Ishikawa (cell line): ENCODE data around the gene GRHL3.

ENCODE experiments used
- CEBPB ChIP-seq: IDR thresholded peaks from 2 replicates; pipeline ENCODE4 v1.6.1; 2012
- CREB1 ChIP-seq: IDR thresholded peaks from 2 replicates; pipeline ENCODE4 v1.6.1; 2012; ENCODE audit warnings: low read depth
- EGR1 ChIP-seq: IDR thresholded peaks from 2 replicates; pipeline ENCODE4 v1.6.1; 2012
- EP300 ChIP-seq: IDR thresholded peaks from 2 replicates; pipeline ENCODE4 v1.6.1; 2012; ENCODE audit warnings: borderline replicate concordance
- FOXM1 ChIP-seq: IDR thresholded peaks from 2 replicates; pipeline ENCODE4 v1.6.1; 2012; ENCODE audit warnings: low read depth, borderline replicate concordance
- MAX ChIP-seq: IDR thresholded peaks from 2 replicates; pipeline ENCODE4 v1.6.1; 2012
- NFIC ChIP-seq: IDR thresholded peaks from 2 replicates; pipeline ENCODE4 v1.6.1; 2012
- RAD21 ChIP-seq: IDR thresholded peaks from 2 replicates; pipeline ENCODE4 v1.6.1; 2012; ENCODE audit warnings: low read depth
- REST ChIP-seq: IDR thresholded peaks from 2 replicates; pipeline ENCODE4 v1.6.1; 2012; ENCODE audit warnings: low read depth, mild to moderate bottlenecking
- TAF1 ChIP-seq: IDR thresholded peaks from 2 replicates; pipeline ENCODE4 v1.6.1; 2012; ENCODE audit warnings: low read depth, mild to moderate bottlenecking
- TCF12 ChIP-seq: IDR thresholded peaks from 2 replicates; pipeline ENCODE4 v1.6.1; 2012; ENCODE audit warnings: low read depth
- TEAD4 ChIP-seq: IDR thresholded peaks from 2 replicates; pipeline ENCODE4 v1.6.1; 2012
- USF1 ChIP-seq: IDR thresholded peaks from 2 replicates; pipeline ENCODE4 v1.6.1; 2012
- YY1 ChIP-seq: IDR thresholded peaks from 2 replicates; pipeline ENCODE4 v1.6.1; 2012; ENCODE audit warnings: low read depth
- ZBTB7A ChIP-seq: IDR thresholded peaks from 2 replicates; pipeline ENCODE4 v1.6.1; 2012; ENCODE audit warnings: low read depth

GRHL3 gene

GRCh38 chr1:24403806-24404205, 84.6 kb downstream of the GRHL3 start:
- TF ChIP-seq EGR1 (no peak), MAX (no peak), RAD21 (no peak), CREB1 (no peak), YY1 (no peak), EP300 (no peak), REST (no peak), NFIC (no peak), TEAD4 (no peak), TAF1 (no peak), CEBPB (no peak), ZBTB7A (no peak), TCF12 (no peak), FOXM1 (no peak), USF1 (no peak)
